ENCODE measurements around the gene ZFAND3.
A peak's percentile ranks its signal among the peaks of the same experiment; 100 is the strongest.

Gene ZFAND3

GRCh38 chr6:37806213-37806612 lies 13.3 kb upstream of the ZFAND3 start:
- H3K4me3 ChIP-seq (ENCODE audit: low read depth, low read length), result no peak overlapping the region
- no peak for TF ChIP-seq CTCF (IDR thresholded peaks at IDR 0.05; ENCODE audit: borderline replicate concordance, insufficient read depth, low read depth, low read length)

- H3K4me3 ChIP-seq (ENCODE audit: low read depth, low read length), result no peak overlapping the region
- no peak for TF ChIP-seq CTCF (IDR thresholded peaks at IDR 0.05; ENCODE audit: borderline replicate concordance, insufficient read depth, low read depth, low read length)
Measured at GRCh38 chr6:37807656-37808055, 11.9 kb upstream of the ZFAND3 start.

GRCh38 chr6:37809197-37809543 lies 10.4 kb upstream of the ZFAND3 start:
- no peak for TF ChIP-seq CTCF (IDR thresholded peaks at IDR 0.05; ENCODE audit: borderline replicate concordance, insufficient read depth, low read depth, low read length)
- H3K4me3 ChIP-seq (ENCODE audit: low read depth, low read length), result no peak overlapping the region

- no peak for TF ChIP-seq CTCF (IDR thresholded peaks at IDR 0.05; ENCODE audit: borderline replicate concordance, insufficient read depth, low read depth, low read length)
- H3K4me3 ChIP-seq (ENCODE audit: low read depth, low read length), result no peak overlapping the region
Measured at GRCh38 chr6:37812841-37813240, 6.7 kb upstream of the ZFAND3 start.

GRCh38 chr6:37814374-37814773 lies 5.2 kb upstream of the ZFAND3 start:
- no peak for TF ChIP-seq CTCF (IDR thresholded peaks at IDR 0.05; ENCODE audit: borderline replicate concordance, insufficient read depth, low read depth, low read length)
- H3K4me3 ChIP-seq (ENCODE audit: low read depth, low read length), result no peak overlapping the region

GRCh38 chr6:37816599-37817375 lies 2.7 kb upstream of the ZFAND3 start:
- no peak overlapping the region for H3K4me3 ChIP-seq (ENCODE audit: low read depth, low read length)
- no peak for TF ChIP-seq CTCF (IDR thresholded peaks at IDR 0.05; ENCODE audit: borderline replicate concordance, insufficient read depth, low read depth, low read length)

- peak overlapping the region; percentile 68 for H3K4me3 ChIP-seq (ENCODE audit: low read depth, low read length)
Measured at GRCh38 chr6:37818536-37819176, 871 bp upstream of the ZFAND3 start.

More at GRCh38 chr6:37818536-37819176, 871 bp upstream of the ZFAND3 start:
- no peak for TF ChIP-seq CTCF (IDR thresholded peaks at IDR 0.05; ENCODE audit: borderline replicate concordance, insufficient read depth, low read depth, low read length)
